ENCODE data around the gene ANK3. TPM values are rescaled to one million over a fixed set of nuclear protein-coding genes. Genes with fewer than 3 reads are reported as not detected.

The ANK3 gene
- polyA plus RNA-seq, 3 donors = not detected

- Histone ChIP-seq H3K9me3 (replicated peaks in 1 of 2; ENCODE audit: control insufficient read depth in 1 of 2, insufficient read depth in 1 of 2, low read length in 2 of 2) (no peaks in the 10 kb centered on the region), H3K4me2 (replicated peaks; ENCODE audit: extremely low read depth, low read length, poor library complexity, severe bottlenecking) (no peak overlapping the region), H3K27me3 (ENCODE audit: control insufficient read depth in 2 of 2, insufficient read depth in 2 of 2, low read length in 2 of 2) (no peaks in the 10 kb centered on the region), H3K9ac (ENCODE audit: insufficient read depth, low read length, poor library complexity, severe bottlenecking) (no peak overlapping the region), H3K79me2 (ENCODE audit: insufficient read depth, low read length) (no peaks in the 10 kb centered on the region), H2AFZ (ENCODE audit: insufficient read depth, low read depth, low read length, poor library complexity, severe bottlenecking) (no peak overlapping the region), H3K4me1 (ENCODE audit: control insufficient read depth in 1 of 2, insufficient read depth in 2 of 2, low read length in 2 of 2) (no peaks in the 10 kb centered on the region), H3K27ac (ENCODE audit: low read depth in 1 of 2, low read length in 2 of 2) (no peak overlapping the region), H4K20me1 (ENCODE audit: insufficient read depth, low read length) (no peaks in the 10 kb centered on the region), H3K4me3 (replicated peaks in 1 of 3; ENCODE audit: low read depth in 2 of 3, low read length in 3 of 3) (no peak overlapping the region), H3K36me3 (replicated peaks in 1 of 2; ENCODE audit: control insufficient read depth in 1 of 2, insufficient read depth in 2 of 2, low read length in 2 of 2) (no peaks in the 10 kb centered on the region)
- Mint-ChIP-seq H3K27me3 (ENCODE audit: low read depth in 3 of 3) (peaks cover 0 to 2% (median 1%) of the 10 kb centered on the region in 3 donors), H3K36me3 (no peaks in the 10 kb centered on the region), H3K4me1 (no peaks in the 10 kb centered on the region), H3K27ac (no peak overlapping the region), H3K9me3 (peaks cover 0 to 3% (median 2%) of the 10 kb centered on the region in 7 donors), H3K4me3 (no peak overlapping the region)
- no peak for TF ChIP-seq CTCF (IDR thresholded peaks at IDR 0.05)
- no peak for DNase-seq
- WGBS (ENCODE audit: insufficient coverage) = no CpG with 5 or more reads among the region's 4 CpGs
- intact Hi-C loops (cut with micrococcal nuclease) = no loop called here
These were observed 54.7 kb downstream of the ANK3 start for GRCh38 chr10:60334991-60335390.

GRCh38 chr10:60332371-60332770 is 57.3 kb downstream of the ANK3 start:
- Mint-ChIP-seq H3K4me1 (no peaks in the 10 kb centered on the region), H3K4me3 (no peak overlapping the region), H3K9me3 (peaks cover 0 to 10% (median 3%) of the 10 kb centered on the region in 7 donors), H3K27me3 (ENCODE audit: low read depth in 3 of 3) (peaks cover 0 to 2% (median 1%) of the 10 kb centered on the region in 3 donors), H3K36me3 (no peaks in the 10 kb centered on the region), H3K27ac (no peak overlapping the region)
- no peak overlapping the region for H3K4me3 ChIP-seq (replicated peaks in 1 of 3; ENCODE audit: low read depth in 2 of 3, low read length in 3 of 3)
- no CpG with 5 or more reads among the region's 2 CpGs for WGBS (ENCODE audit: insufficient coverage)
- no peaks in the 10 kb centered on the region for H3K27me3 ChIP-seq (ENCODE audit: control insufficient read depth in 2 of 2, insufficient read depth in 2 of 2, low read length in 2 of 2)
- no peak overlapping the region for H3K27ac ChIP-seq (ENCODE audit: low read depth in 1 of 2, low read length in 2 of 2)
- H3K9ac ChIP-seq (ENCODE audit: insufficient read depth, low read length, poor library complexity, severe bottlenecking) = no peak overlapping the region
- no peaks in the 10 kb centered on the region for H3K36me3 ChIP-seq (replicated peaks in 1 of 2; ENCODE audit: control insufficient read depth in 1 of 2, insufficient read depth in 2 of 2, low read length in 2 of 2)
- H3K9me3 ChIP-seq (replicated peaks in 1 of 2; ENCODE audit: control insufficient read depth in 1 of 2, insufficient read depth in 1 of 2, low read length in 2 of 2) = no peaks in the 10 kb centered on the region
- intact Hi-C loops (cut with micrococcal nuclease) = no loop called here
- no peaks in the 10 kb centered on the region for H3K79me2 ChIP-seq (ENCODE audit: insufficient read depth, low read length)
- no peaks in the 10 kb centered on the region for H3K4me1 ChIP-seq (ENCODE audit: control insufficient read depth in 1 of 2, insufficient read depth in 2 of 2, low read length in 2 of 2)
- no peak overlapping the region for H2AFZ ChIP-seq (ENCODE audit: insufficient read depth, low read depth, low read length, poor library complexity, severe bottlenecking)
- no peak overlapping the region for H3K4me2 ChIP-seq (replicated peaks; ENCODE audit: extremely low read depth, low read length, poor library complexity, severe bottlenecking)
- TF ChIP-seq CTCF (IDR thresholded peaks at IDR 0.05) = no peak
- H4K20me1 ChIP-seq (ENCODE audit: insufficient read depth, low read length) = no peaks in the 10 kb centered on the region
- DNase-seq = no peak

Data from CD14-positive monocyte (primary cell).